B cell (primary cell): Measurements from ENCODE around the gene URAD.

Source experiments
- CTCF ChIP-seq: fragments of 200-600 bp; IDR thresholded peaks from one replicate; pipeline ENCODE4 v1.8.0; 2022; ENCODE audit warnings: antibody characterized with exemption, mild to moderate bottlenecking
- EZH2 ChIP-seq: IDR thresholded peaks from 2 replicates; pipeline ENCODE4 v1.6.1; 2012; ENCODE audit warnings: borderline replicate concordance, low read depth, mild to moderate bottlenecking, moderate library complexity, low read length; ENCODE audit not compliant: insufficient read depth, poor library complexity, severe bottlenecking

- TF ChIP-seq CTCF = no peak
- TF ChIP-seq EZH2 = no peak
Measured at GRCh38 chr13:27991881-27992280, 3.4 kb upstream of the URAD start.
